Kidney capillary endothelial cell (primary cell): Measurements from ENCODE around the gene C19orf12.
"Not testable (repeated sequence)": the region's sequence is repeated elsewhere in the genome, so short reads cannot be mapped to it uniquely, and the experiment has no call there.

Source experiments
- DNase-seq: peaks from one replicate; pipeline ENCODE4 v3.0.0-alpha.2; 2018; ENCODE audit warnings: low spot score

The C19orf12 gene

DNA sequence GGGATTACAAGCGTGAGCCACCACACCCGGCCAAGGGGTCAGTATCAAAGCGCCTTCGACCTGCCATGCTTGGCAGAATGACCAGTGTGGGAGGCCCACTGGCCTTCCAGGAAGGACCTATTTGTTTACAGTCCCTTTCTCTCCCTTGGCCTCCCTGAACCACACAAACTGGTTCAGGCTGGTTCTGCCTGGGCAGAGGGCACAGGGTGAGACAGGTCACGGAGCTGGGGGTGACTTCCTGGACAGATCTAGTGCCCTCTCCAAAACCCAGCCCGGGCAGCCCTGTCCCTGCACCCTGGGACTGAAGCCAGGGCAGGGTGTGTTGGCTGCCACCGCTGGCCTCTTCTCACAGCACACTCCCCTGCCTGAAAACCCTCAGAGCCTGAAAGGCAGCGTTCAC is 38.5 kb downstream of the C19orf12 start:
- no peak for DNase-seq

DNA sequence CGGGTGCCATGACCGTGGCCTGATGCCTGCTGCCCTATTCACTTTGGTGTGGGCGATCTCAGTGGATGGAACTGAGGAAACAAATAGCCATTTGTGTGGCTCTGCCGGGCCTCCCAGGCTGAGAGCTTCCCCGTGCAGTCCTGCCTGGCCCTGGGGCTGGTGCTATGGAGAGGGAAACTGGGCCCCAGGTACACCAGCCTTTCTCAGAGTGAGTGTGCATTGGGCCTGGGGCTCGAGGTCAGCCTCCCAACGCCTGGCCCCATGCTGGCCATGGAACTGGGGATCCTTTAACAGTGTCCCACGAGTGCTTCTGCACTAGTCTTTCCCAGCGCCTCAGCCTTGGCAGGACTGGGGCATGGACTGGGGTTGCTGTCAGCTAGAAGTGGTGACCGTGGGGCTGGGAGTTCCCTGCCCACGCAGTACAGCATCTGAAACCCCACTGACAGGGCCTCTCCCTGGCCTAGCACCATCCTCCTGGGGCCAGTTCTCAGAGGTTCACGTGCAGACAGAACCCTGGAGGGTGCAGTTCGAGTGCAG is 39.3 kb downstream of the C19orf12 start:
- DNase-seq, result no peak

DNA sequence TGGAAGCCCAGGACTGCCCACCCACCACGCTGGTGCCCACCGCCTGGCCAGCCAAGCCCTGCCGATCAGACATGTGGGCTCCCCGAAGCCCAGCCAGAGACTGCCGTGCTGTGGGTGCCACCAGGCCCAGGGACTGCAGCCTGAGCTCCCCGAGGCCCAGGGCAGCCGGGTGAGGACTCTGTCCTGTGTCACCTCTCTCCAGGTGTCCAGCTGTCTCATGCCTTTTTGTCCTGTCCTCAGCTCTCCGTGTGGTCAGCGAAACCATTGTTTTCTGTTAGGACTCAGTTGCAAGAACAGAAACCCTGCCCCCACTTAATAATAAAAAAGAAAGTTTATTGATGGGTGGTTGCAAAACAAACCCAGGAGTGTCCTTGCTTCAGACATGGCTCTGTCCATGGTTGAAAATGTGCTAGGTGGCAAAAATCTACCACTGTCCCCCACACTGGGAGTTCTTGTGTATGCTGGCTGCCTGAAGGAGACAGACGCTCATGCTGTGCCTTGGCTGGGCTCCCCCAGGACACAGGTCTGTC is 39.9 kb downstream of the C19orf12 start:
- no peak for DNase-seq

DNA sequence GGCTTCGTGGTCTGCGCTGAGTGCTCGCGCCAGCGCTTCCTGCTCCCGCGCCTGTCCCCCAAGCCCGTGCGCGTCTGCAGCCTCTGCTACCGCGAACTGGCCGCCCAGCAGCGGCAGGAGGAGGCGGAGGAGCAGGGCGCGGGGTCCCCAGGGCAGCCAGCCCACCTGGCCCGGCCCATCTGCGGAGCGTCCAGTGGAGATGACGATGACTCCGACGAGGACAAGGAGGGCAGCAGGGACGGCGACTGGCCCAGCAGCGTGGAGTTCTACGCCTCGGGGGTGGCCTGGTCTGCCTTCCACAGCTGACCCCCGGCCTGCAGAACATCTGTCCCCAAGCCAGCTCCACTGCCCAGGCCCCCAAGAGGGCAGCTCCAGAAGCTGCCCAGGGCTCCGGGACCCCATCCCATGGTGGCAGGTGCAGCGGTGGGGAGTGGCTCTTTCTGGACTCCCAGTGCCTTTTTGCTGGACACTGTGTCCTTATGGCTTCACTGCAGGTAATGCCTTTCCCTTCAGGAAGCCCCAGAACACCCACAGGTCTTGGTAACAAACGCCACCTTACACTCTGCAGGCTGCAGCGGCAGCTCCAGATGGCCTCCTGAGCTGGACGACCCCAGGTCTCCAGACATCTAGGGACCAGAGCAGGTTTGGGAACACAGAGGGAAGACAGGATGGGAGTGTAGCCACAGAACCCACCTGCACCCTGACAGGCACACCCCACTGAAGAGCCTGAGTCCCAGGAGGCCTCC is 40.5 kb downstream of the C19orf12 start:
- no peak for DNase-seq

DNA sequence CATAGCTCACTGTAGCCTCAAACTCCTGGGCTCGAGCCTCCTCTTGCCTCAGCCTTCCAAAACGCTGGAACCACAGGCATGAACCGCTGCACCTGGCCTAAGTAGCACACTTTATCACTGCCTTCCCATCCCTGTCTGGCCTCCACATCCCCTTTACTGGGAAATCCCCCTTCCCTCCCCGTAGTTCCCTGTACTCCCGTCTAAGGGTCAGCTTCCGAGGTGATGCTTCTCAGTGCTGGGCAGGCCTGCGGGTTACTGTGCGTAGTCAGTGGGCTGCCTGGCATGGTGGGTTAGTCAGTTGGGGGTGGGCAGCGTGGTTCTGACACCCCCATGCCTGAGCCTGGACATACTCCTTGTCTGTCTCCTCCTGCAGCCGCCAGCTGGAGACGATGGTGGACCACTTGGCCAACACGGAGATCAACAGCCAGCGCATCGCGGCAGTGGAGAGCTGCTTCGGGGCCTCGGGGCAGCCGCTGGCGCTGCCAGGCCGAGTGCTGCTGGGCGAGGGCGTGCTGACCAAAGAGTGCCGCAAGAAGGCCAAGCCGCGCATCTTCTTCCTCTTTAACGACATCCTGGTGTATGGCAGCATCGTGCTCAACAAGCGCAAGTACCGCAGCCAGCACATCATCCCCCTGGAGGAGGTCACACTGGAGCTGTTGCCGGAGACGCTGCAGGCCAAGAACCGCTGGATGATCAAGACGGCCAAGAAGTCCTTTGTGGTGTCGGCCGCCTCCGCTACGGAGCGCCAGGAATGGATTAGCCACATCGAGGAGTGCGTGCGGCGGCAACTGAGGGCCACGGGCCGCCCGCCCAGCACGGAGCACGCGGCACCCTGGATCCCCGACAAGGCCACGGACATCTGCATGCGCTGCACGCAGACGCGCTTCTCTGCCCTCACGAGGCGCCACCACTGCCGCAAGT is 41.4 kb downstream of the C19orf12 start:
- DNase-seq, result no peak

DNA sequence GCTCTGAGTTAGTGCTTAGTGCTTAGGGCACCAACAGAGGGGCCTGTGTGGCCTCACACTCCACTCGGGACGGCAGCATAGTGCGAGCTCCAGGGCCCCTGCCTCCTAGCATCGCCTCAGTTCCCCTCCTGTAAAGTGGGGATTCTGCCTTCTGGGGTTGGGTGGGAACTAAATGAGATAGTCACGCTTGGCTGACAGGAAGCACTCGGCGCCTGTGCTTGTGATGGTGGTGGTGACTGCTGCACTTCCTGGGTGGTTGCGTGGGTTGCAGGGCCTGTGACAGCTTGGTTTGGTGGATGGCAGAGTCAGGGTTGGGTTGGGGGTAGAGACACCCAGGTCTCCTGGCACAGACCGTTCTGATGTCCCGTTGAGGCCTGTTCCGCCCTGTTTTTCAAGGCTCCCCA is 42.1 kb downstream of the C19orf12 start:
- DNase-seq, result no peak

DNA sequence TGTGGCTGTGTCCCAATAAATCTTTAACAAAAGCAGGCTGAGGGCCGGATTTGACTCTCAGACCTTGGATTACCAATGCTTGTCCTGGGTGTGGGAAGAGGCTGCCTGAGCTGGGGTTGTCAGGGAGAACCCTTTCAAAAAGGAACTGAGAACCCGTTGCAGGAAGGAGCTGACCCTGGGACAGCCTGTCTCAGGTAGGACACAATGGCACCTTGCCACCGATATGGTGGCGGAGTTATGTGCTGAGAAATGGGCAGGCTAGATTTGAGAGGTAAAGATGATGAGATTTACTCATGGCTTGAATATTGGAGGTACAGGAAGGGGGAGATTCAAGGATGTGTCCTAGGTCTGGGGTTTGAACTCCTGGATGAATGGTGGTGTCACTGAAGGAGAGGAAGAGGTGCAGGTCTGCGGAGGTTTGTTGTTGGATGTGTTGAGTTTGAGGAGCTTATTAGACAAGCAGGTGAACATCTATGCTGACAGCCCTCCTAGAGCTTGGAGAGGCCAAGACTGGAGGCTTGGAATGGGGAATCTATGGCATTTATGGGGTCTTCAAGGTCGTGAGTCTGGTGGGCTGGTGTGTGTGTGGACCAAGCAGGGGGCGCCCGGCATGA is 42.6 kb downstream of the C19orf12 start:
- no peak for DNase-seq

DNA sequence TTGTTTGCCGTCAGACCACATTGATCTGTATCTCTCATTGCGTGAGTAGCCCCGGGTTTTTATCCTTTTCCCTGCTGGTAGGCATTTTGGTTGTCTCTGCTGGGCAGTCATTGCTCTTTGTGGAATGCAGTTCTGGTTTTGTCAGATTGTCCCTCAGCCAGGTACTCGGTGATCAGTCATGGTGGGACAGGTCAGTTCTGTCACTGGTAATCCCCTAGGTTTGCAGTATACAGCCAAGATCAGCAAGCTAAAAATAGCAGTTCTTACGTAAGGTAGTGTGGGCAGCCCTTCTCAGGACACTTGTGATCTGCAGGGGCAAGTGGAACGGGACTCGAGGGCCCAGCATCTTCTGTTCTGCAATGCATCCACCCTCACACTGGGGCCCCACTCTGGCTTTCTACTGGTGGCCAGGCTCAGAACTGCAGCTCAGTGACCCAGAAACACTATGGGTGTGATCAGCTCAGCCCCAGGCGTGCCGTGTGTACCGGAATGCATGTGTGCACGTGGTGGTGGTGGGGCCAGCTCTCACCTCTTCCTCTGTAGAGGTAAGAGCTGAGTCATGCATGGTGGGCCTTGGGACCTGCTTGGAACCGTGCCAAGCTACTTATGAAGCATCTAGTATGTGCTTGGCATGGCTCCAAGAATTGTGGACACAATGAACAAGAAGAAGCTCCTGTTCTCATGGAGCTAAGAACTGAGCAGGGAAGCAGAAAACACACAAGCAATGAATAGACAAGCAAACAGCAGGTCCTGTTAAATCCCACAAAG is 43.5 kb downstream of the C19orf12 start:
- DNase-seq, result peak; percentile 46

DNA sequence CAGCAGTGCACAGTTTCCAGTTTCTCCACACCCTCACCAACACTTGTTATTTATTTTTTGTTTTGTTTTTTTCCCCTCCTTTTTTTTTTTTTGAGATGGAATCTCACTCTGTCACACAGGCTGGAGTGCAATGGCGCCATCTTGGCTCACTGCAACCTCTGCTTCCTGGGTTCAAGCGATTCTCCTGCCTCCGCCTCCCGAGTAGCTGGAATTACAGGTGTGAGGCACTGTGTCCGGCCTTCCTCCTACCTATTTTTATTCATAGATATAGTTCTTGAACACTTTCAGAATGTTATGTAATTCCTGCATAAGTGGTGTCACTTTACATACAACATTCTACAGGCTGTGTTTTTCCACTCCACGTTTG is 44.1 kb downstream of the C19orf12 start:
- DNase-seq, result not testable (repeated sequence)

DNA sequence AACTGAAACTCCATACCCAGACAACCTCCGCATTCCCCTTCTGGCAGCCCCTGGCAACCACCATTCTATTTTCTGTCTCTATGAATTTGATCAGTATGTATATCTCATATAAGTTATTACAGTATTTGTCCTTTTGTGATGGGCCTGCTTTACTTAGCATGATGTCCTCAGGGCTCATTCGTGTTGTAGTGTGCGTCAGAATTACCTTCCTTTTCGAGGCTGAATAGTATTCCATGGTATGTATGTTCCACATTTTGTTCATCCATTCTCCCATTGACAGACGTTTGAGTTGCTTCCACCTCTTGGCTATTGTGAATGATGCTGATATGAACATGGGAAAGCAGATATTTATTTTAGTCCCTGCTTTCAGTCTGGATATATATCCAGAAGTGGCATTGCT is 44.8 kb downstream of the C19orf12 start:
- DNase-seq, result no peak

DNA sequence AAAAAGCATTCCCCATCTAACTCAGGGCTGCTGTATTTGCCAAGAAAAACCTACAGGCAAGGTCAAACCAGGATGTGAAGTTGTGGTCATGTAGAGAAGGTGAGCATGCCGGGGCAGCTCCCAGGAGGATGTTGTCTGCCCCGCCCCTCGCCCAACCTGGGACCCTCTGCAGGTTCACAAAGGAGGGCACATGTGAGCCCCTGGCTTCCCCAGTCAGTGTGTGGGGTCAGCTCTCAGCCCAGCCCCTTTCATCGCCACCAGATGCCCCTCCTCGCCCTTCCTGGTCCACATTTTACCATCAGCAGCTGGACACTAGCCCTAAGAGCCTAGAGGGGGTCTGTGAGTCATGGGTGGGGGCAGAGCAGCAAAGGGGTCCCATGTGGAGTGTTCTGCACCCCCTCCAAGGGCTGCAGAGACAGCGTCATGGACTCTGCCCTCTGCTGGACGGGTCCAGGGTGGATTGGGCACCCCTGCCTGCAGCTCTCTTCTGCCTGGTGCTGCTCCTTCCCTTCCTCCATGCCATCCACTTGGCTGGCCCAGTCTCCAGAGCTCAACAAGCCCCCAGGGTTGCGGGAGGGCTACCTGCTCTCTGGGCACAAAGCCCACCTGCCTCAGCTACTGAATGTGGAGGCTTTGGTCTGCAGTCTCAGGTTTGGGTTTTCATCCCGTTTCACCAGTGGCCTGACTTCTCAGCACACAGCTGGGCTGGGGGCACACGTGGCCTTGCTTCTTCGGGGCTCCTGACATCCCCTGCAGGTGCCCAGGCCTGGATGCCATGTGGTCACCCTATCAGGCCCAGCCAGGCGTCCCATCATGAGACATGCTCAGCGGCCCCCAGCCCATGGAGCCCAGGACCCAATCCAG is 46.1 kb downstream of the C19orf12 start:
- no peak for DNase-seq

DNA sequence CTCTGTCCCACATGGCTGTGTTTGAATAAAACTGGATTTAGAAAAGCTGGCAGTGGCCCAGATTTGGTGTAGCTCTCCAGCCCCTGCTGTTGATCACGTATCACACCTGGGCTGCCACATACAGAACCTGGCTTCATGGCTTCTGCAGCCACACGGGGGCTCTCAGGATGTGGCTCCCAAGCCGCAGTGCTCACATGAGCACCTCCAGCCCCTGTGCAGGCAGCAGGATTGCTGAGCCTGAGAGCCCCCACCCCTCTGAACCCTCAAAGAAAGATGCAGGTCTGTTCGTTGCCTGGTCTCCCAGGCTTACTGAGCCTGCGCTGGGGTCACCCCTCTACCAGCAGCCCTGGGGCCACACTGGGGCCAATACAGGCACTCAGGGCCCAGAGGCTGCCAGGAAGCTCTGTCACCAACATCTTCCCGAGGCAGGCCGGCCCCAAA is 47.1 kb downstream of the C19orf12 start:
- no peak for DNase-seq

DNA sequence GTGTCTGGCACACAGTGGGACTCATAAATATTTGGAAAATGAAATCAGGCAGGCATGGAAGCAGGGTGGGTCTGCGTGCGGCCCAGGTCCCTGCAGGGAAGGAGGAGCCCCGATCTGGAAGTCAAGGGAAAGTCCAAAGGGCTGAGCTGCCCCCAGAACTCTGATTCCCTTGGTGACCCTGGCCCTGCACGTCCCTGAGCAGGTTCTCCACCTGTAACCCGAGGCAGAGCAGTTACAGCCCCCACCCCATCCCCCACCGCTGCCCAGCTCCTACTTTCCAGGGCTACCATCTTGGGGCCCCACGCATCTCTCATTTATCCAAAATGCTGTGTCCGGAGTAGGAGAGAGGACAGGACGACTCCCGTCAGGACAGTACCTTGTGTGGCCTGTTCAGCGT is 47.7 kb downstream of the C19orf12 start:
- no peak for DNase-seq

DNA sequence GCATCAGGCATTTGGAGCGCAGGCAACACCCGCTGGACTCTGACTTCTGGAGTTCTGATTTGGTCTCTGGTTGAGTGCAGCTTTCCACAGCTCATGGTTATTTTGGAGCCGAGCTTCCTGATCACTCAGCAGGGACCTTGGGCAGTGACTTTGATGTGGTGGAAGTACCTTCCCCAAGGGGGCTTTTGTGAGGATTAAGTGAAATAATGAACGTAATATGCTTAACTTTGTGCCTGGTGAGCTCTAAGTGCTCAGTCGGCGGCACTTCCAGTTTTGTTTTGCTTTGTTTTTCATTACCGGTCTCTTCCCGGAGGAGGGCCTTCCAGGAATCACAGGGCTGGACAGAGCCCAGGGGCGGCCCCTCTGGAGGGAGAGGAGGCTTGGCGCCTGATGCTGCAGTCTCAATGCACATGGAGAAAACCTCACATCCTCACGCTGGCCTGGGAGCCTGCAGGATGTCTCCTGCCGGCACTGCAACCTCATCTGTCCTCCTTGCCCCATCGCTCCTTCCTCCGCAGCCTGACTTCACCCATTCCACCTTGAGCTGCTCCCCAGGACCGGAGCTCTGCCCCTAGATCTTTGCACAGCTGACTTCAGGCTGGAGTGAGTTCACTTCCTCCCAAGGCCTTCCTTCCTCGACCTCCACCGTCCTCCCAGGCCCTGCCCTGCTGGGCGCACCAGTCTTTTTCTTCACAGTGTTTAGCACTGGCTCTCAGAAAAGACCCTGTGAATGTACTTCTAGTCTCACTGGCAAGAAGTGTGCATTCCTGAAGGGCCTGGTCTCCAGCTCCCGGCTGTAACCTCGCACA is 48.3 kb downstream of the C19orf12 start:
- DNase-seq, result peak; percentile 64

DNA sequence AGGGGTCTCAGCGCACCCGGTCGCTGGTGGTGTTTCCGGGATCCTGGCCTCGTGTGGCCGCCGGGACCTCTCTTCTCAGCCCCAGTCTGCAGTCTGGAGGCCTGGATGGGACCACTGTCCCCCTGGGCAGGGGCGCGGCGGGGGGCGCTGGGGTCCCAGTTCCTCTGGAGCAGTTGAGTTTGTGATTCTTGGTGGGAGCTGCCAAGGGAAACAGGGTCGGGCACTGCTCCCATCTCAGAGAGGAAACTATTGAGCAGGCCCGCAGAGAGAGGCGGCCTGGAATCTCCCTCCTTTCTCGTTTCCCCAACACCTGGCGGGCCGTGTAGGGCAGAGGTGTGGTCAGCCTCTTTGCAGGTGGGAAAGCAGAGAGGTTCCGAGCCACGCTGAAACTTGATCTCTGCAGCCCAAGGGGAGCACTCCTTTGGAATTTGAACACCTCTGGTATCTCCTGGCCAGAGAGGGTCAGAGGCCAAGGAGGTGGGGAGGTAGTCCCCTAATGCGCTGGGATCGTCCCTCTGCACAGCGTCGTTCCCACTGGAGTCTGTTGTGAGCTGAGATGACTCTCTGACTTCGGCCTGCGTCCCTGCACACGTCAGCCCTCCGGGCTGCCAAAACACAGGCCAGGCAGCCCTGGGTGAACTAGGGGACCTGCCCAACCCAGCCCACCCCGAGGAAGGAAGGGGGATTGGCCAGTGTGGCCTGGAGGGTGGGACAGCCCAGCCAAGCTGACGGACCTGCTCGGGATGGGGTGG is 49.1 kb downstream of the C19orf12 start:
- DNase-seq, result peak; percentile 16

DNA sequence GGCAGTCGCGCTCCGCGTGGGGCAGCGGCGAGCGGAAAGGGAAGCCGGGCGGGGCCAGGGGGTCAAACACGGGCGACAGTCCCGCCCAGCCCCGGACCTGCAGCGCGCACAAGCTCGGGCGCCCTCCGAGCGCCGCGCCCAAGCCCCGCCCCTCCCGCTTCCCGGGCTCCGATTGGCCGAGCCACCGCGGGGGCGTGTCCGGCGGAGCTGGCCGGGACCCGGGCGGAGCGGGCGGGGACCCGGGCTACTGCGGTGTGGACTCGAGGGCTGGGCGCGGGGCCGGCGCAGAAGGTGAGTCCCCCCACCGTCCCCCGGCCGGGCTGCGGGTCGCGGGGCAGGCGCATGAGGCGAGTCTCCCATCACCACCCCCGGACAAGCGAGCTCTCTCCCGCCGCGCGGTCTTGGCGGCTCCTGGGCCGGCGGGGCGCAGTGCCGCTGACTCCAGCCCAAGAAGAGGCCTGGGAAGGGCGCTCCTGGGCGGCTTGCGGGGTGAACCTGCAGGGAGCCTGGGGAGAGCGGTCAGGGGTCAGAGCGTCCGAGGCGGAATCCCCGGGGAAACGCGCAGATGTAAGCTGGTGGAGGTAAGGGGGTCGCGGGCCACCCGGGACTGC is 49.7 kb downstream of the C19orf12 start, which contains the start of gene PLEKHF1:
Gene PLEKHF1, plus strand, starts transcription at position 247 of the 611 bp plus-strand sequence. CDS start 8,379 bp downstream, outside the sequence.
- DNase-seq, result peak; percentile 75

DNA sequence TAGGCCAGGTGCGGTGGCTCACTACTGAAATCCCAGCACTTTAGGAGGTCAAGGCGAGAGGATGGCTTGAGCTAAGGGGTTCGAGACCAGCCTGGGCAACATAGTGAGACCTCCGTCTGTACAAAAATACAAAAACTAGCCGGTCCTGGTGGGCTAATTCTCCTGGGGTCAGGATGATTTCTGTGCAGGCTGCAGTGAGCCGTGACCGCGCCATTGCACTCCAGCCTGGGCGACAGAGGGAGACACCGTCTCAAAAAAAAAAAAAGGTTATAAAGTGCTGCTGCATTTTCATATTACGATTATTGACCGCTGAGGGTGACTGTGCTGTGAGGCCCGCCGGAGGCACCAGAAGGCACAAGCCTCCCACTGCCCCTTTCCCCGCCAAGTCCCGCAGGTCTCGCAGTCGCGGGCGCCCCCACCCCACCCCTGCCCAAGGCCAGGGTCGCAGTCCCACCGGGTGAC is 50.3 kb downstream of the C19orf12 start:
- DNase-seq, result no peak
